OCI-LY3 (cell line): ENCODE data around the gene PDZD7.

Experiments used
- EZH2phosphoT487 ChIP-seq: fragments of 200-600 bp; shearing (Covaris generic); IDR thresholded peaks from 2 replicates; pipeline ENCODE4 v1.6.1; 2018; ENCODE audit warnings: antibody characterized with exemption, mixed run types, low read depth
- TF ChIP-seq, protein P1 (sequence below): fragments of 200-600, 300-600 bp; sonication (generic); IDR thresholded peaks from 2 replicates; pipeline ENCODE4 v1.5.1; 2014; ENCODE audit warnings: antibody characterized with exemption, low read length, low read depth

DNA sequence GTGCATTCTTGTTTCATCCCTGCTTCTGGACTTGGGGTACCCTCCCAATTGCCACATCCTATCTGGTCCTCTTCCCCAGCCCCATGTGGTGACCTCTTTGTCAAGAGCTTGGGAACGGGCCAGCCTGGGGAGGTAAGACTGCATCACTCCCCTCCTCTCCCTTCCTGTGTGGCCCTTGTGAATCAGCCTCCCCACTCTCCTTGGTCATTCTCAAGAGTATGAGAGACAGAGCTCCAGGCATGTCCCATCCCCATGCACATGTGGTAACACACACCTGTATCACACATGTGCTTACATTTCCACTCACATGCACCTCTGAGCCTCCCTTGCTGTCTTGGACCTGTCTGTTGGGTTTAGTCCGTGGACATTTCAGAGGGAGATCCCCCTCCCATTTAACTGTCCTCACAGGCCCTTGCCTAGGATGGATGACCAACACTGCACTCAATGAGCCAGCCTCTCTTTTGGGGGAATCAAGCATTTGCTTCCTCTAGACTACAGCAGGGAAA is 46.2 kb downstream of the PDZD7 start:
- TF ChIP-seq, protein P1, sequence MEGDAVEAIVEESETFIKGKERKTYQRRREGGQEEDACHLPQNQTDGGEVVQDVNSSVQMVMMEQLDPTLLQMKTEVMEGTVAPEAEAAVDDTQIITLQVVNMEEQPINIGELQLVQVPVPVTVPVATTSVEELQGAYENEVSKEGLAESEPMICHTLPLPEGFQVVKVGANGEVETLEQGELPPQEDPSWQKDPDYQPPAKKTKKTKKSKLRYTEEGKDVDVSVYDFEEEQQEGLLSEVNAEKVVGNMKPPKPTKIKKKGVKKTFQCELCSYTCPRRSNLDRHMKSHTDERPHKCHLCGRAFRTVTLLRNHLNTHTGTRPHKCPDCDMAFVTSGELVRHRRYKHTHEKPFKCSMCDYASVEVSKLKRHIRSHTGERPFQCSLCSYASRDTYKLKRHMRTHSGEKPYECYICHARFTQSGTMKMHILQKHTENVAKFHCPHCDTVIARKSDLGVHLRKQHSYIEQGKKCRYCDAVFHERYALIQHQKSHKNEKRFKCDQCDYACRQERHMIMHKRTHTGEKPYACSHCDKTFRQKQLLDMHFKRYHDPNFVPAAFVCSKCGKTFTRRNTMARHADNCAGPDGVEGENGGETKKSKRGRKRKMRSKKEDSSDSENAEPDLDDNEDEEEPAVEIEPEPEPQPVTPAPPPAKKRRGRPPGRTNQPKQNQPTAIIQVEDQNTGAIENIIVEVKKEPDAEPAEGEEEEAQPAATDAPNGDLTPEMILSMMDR, result no peak
- no peak for TF ChIP-seq EZH2phosphoT487
